MM.1S (cell line): ENCODE data around the gene MARCHF7.

Source experiments
- DNase-seq: peaks from one replicate; pipeline ENCODE4 v3.0.0-alpha.2; 2015
- H2AFZ ChIP-seq: fragments of 300-600 bp; sonication (generic); 2 replicates; pipeline ENCODE4 v1.6.0; 2016; ENCODE audit warnings: antibody characterized with exemption, low read length
- H3F3A ChIP-seq: fragments of 300-600 bp; sonication (generic); 2 replicates; pipeline ENCODE4 v1.6.1; 2016; ENCODE audit warnings: mild to moderate bottlenecking, antibody characterized with exemption, low read length, moderate library complexity, mixed read lengths; ENCODE audit not compliant: insufficient read depth
- H3K27ac ChIP-seq: fragments of 300-600 bp; sonication (generic); 2 replicates; pipeline ENCODE4 v1.5.1; 2016; ENCODE audit warnings: mild to moderate bottlenecking, low read length
- H3K27me3 ChIP-seq: fragments of 300-600 bp; sonication (generic); replicated peaks from 2 replicates; pipeline ENCODE4 v1.6.0; 2016; ENCODE audit warnings: low read length; ENCODE audit not compliant: insufficient read depth
- H3K36me3 ChIP-seq: fragments of 300-600 bp; sonication (generic); replicated peaks from 2 replicates; pipeline ENCODE4 v1.6.1; 2016; ENCODE audit warnings: mild to moderate bottlenecking, low read length, mixed read lengths; ENCODE audit not compliant: insufficient read depth
- H3K4me1 ChIP-seq: fragments of 300-600 bp; sonication (generic); 2 replicates; pipeline ENCODE4 v1.6.1; 2016; ENCODE audit warnings: low read length, mixed read lengths
- H3K4me2 ChIP-seq: fragments of 300-600 bp; sonication (generic); 2 replicates; pipeline ENCODE4 v1.6.0; 2016; ENCODE audit warnings: low read depth, low read length
- H3K4me3 ChIP-seq: fragments of 300-600 bp; sonication (generic); 2 replicates; pipeline ENCODE4 v1.5.1; 2016; ENCODE audit warnings: low read length, mixed read lengths
- H3K79me2 ChIP-seq: fragments of 300-600 bp; sonication (generic); 2 replicates; pipeline ENCODE4 v1.6.1; 2016; ENCODE audit warnings: mixed run types, low read length, mixed read lengths
- H3K9ac ChIP-seq: fragments of 300-600 bp; sonication (generic); 2 replicates; pipeline ENCODE4 v1.6.1; 2016; ENCODE audit warnings: low read length, mixed read lengths
- H3K9me2 ChIP-seq: fragments of 300-600 bp; sonication (generic); replicated peaks from 2 replicates; pipeline ENCODE4 v1.6.1; 2016; ENCODE audit warnings: mild to moderate bottlenecking, low read length, mixed read lengths; ENCODE audit not compliant: insufficient read depth
- H3K9me3 ChIP-seq: fragments of 300-600 bp; sonication (generic); replicated peaks from 2 replicates; pipeline ENCODE4 v1.6.1; 2016; ENCODE audit warnings: mild to moderate bottlenecking, low read length, mixed read lengths; ENCODE audit not compliant: insufficient read depth
- H4K20me1 ChIP-seq: fragments of 300-600 bp; sonication (generic); 2 replicates; pipeline ENCODE4 v1.6.1; 2016; ENCODE audit warnings: mild to moderate bottlenecking, low read length, moderate library complexity, mixed read lengths; ENCODE audit not compliant: insufficient read depth
- CTCF ChIP-seq: fragments of 300-600 bp; sonication (generic); IDR thresholded peaks from 2 replicates; pipeline ENCODE4 v1.5.1; 2016; ENCODE audit warnings: antibody characterized with exemption, low read length, mixed read lengths
- EZH2 ChIP-seq: fragments of 300-600 bp; sonication (generic); optimal IDR thresholded peaks from 2 replicates; pipeline ENCODE3; 2017; ENCODE audit warnings: low read depth, mild to moderate bottlenecking, antibody characterized with exemption, low read length, mixed read lengths
- EZH2phosphoT487 ChIP-seq: fragments of 300-600 bp; sonication (generic); IDR thresholded peaks from 2 replicates; pipeline ENCODE4 v1.6.1; 2018; ENCODE audit warnings: antibody characterized with exemption, low read length

MARCHF7 gene

GRCh38 chr2:159712929-159713420, 669 bp downstream of the MARCHF7 start:
- peak overlapping the region; percentile 92 for H3K9ac ChIP-seq
- H3K4me1 ChIP-seq: peaks cover 20% of the 10 kb centered on the region
- peak overlapping the region; percentile 90 for H3K27ac ChIP-seq
- no peaks in the 10 kb centered on the region for H3K9me2 ChIP-seq
- peaks cover 30% of the 10 kb centered on the region for H4K20me1 ChIP-seq
- peak overlapping the region; percentile 77 for H3K4me2 ChIP-seq
- peaks cover 11% of the 10 kb centered on the region for H3K36me3 ChIP-seq
- no peaks in the 10 kb centered on the region for H3K27me3 ChIP-seq
- H3K4me3 ChIP-seq: peak overlapping the region; percentile 90
- H2AFZ ChIP-seq: peak overlapping the region; percentile 40
- H3K9me3 ChIP-seq: no peaks in the 10 kb centered on the region
- peaks cover 63% of the 10 kb centered on the region for H3K79me2 ChIP-seq
- TF ChIP-seq EZH2phosphoT487 (no peak), CTCF (no peak), EZH2 (no peak)
- DNase-seq: peak; percentile 38
- peaks cover 8% of the 10 kb centered on the region for H3F3A ChIP-seq

GRCh38 chr2:159713631-159714246, 1.4 kb downstream of the MARCHF7 start:
- H4K20me1 ChIP-seq: peaks cover 34% of the 10 kb centered on the region
- H3K79me2 ChIP-seq: peaks cover 71% of the 10 kb centered on the region
- H3K27ac ChIP-seq: peak overlapping the region; percentile 90; the same call in 1 of the 2 replicates
- no peak for TF ChIP-seq EZH2phosphoT487
- TF ChIP-seq CTCF: no peak
- no peak for TF ChIP-seq EZH2
- DNase-seq: peak; percentile 16
- H3K4me2 ChIP-seq: peak overlapping the region; percentile 77
- H3K36me3 ChIP-seq: peaks cover 11% of the 10 kb centered on the region
- H3K9me3 ChIP-seq: no peaks in the 10 kb centered on the region
- H2AFZ ChIP-seq: no peak overlapping the region
- H3K4me3 ChIP-seq: peak overlapping the region; percentile 90
- H3K9me2 ChIP-seq: no peaks in the 10 kb centered on the region
- peaks cover 20% of the 10 kb centered on the region for H3K4me1 ChIP-seq
- peak overlapping the region; percentile 92 for H3K9ac ChIP-seq
- peaks cover 8% of the 10 kb centered on the region for H3F3A ChIP-seq
- no peaks in the 10 kb centered on the region for H3K27me3 ChIP-seq

GRCh38 chr2:159714247-159714930, 2.1 kb downstream of the MARCHF7 start:
- H3K36me3 ChIP-seq: peaks cover 13% of the 10 kb centered on the region
- no peak overlapping the region for H2AFZ ChIP-seq
- TF ChIP-seq EZH2phosphoT487: no peak
- no peak for TF ChIP-seq CTCF
- TF ChIP-seq EZH2: no peak
- H3K9me2 ChIP-seq: no peaks in the 10 kb centered on the region
- H3F3A ChIP-seq: peaks cover 8% of the 10 kb centered on the region
- H3K9me3 ChIP-seq: no peaks in the 10 kb centered on the region
- H3K9ac ChIP-seq: no peak overlapping the region
- peaks cover 39% of the 10 kb centered on the region for H4K20me1 ChIP-seq
- no peaks in the 10 kb centered on the region for H3K27me3 ChIP-seq
- peaks cover 20% of the 10 kb centered on the region for H3K4me1 ChIP-seq
- H3K4me3 ChIP-seq: peak overlapping the region; percentile 90
- no peak overlapping the region for H3K27ac ChIP-seq
- H3K4me2 ChIP-seq: peak overlapping the region; percentile 77; the same call in 1 of the 2 replicates
- H3K79me2 ChIP-seq: peaks cover 77% of the 10 kb centered on the region
- no peak for DNase-seq
